Left hindlimb (tissue), 1 donor: ENCODE measurements around the gene CSNK2A1.

Source experiments
- DNase-seq: peaks from one replicate; pipeline ENCODE4 v3.0.0-alpha.2; 2018

CSNK2A1 gene

GRCh38 chr20:445514-446336 lies 97.9 kb downstream of the CSNK2A1 start:
- DNase-seq = no peak

GRCh38 chr20:444862-445426 lies 98.6 kb downstream of the CSNK2A1 start:
- DNase-seq = no peak

- DNase-seq = no peak
Measured at GRCh38 chr20:444117-444516, 99.5 kb downstream of the CSNK2A1 start.

GRCh38 chr20:443223-443775 lies 100.3 kb downstream of the CSNK2A1 start:
- no peak for DNase-seq

- no peak for DNase-seq
Measured at GRCh38 chr20:440636-441035, 103.0 kb downstream of the CSNK2A1 start.

- DNase-seq = no peak
Measured at GRCh38 chr20:440148-440547, 103.4 kb downstream of the CSNK2A1 start.

GRCh38 chr20:438571-439469 lies 104.8 kb downstream of the CSNK2A1 start:
- DNase-seq = no peak

DNA sequence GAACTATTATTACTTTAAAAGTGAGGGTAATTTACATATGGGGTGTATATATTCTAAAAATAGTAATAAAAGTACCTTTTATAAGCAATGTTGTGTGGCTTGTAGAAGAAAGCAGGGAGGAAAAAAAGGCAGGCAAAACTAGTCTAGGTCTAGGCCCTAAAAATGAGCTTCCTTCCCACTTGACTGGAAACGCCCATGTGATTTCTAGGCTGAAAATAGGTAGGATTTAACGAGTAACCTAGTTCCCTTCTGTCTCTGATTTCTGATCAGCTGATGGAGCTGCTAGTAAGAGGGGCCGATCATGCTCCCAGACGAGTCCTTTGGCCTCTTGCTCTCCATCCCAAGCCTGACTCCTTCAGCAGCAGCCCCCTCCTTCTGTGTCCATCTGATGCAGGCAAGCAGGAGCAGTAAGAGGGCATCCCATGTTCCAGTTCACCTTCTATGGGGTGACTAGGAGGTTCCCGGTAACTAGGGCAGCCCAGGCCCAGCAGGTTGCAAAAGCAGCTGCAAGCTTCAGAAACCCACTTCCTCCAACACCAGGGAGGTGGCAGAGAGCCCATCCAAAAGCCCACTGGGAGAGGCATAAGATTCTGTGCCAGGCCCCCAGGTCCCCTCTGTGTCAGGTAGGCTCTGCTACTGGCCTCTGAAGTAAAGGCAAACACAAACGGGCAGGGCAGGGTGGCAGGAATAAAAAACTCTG lies 105.7 kb downstream of the CSNK2A1 start:
- DNase-seq = no peak

- no peak for DNase-seq
Measured at GRCh38 chr20:436476-436875, 107.1 kb downstream of the CSNK2A1 start.

GRCh38 chr20:435558-435957 lies 108.0 kb downstream of the CSNK2A1 start:
- DNase-seq = no peak

DNA sequence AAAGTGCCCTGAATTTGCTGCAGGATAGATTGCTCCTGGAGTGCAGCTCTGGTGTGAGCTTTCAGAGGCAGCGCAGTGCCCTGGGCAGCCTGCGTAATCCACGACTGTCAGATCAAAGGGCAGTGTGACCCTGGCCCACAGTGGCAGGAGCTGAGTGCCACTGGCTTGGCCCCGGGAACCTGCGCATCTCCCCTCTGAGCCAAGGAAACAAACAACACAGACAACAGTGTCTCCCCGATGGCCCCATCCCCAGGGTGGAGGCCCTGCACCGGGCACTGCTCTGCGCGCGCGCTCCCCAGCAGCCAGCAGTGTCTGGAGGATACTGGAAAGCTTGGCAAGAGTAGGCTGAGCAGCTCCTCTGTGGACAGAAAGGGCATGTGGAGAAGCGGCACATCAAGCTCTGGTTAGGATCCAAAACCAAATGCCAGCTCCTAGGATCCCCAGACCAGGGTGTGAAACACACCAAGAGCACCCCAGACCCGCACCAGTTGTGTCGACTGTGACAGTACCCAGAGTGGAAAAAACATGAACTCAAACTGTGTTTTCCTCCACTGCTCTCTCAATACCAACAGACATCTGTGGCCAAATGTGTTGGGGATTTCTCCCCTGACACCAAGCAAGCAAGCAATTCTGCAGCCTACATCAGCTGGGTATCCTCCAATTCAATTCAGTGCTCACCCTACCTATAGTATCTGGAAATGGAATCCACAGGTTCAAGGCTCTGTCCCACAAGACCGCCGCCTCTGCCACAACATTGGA lies 108.8 kb downstream of the CSNK2A1 start:
- no peak for DNase-seq

DNA sequence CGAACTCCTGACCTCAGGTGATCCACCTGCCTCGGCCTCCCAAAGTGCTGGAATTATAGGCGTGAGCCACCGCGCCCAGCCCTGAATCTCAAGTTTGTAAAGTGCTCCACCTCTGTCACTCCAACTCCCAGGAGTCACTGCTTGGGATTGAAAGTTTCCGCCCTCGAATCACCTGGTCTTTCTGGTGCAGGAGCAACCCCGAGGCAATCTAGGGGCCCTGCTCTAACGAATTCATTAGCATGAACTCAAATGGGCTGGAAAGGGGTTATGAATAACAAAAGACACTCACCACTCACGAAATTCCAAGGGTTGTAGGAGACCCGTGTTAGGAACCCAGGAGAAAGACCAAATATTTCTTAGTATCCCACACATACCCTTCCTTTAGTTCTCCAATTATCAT lies 109.4 kb downstream of the CSNK2A1 start:
- no peak for DNase-seq

GRCh38 chr20:433300-433975 lies 110.2 kb downstream of the CSNK2A1 start:
- DNase-seq = no peak

GRCh38 chr20:432677-433299 lies 110.8 kb downstream of the CSNK2A1 start:
- DNase-seq = no peak

DNA sequence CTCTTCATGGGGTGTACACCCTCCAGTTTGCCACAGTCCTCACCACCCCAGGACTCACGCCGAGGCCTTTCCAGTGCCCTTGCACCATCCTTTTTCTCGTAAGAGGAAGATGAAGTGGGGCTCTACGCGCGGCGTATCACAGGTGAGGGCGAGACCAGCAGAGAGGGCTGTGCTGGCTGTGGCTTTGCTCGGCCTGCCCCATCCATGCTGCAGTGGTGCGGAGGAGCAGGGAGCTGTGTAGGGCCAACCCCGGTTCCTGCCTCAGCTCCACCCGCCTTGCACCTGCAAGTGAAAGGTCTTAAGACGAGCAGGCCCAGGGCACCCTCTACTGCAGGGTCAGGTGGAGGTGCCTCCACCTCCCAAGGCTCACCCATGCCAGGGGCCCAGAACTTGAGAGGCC lies 111.4 kb downstream of the CSNK2A1 start:
- DNase-seq = no peak

- DNase-seq = peak; percentile 63
Measured at GRCh38 chr20:431012-431904, 112.3 kb downstream of the CSNK2A1 start.

DNA sequence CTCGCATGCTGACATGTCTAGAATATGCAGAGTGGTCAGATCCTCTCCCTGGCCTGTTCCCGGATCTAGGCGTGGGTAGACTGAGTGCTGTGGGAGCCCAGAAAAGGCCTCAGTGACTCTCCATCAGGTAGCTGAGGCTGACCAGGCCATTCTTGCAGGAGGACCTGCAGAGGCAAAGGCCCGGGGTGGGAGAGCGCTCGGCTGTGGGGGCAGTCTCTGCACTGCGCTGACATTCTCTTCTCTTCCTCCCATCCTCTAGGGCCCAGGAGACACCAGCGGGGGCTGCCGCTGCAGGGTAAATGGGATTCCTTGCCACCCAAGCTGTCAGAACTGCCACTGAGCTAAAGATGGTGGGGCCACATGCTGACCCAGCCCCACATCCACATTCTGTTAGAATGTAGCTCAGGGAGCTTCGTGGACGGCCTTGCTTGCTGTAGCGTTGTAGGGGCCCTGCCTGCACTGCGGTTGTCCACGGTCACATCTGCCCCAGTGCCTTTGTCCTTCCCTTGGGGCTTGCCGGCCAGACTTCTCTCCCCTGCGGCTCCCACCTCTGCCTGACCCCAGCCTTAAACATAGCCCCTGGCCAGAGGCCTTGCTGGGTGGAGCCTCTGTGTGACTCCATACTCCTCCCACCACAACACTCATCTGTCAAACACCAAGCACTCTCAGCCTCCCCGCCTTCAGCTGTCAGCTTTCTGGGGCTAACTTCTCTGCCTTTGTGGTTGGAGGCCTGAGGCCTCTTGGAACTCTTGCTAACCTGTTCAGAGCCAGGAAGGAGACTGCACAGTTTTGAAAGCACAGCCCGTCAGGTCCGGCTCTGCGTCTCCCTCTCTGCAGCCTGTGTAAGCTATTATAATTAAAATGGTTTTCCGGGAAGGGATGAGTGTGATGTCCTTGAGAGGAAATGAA lies 113.2 kb downstream of the CSNK2A1 start:
- DNase-seq = no peak

DNA sequence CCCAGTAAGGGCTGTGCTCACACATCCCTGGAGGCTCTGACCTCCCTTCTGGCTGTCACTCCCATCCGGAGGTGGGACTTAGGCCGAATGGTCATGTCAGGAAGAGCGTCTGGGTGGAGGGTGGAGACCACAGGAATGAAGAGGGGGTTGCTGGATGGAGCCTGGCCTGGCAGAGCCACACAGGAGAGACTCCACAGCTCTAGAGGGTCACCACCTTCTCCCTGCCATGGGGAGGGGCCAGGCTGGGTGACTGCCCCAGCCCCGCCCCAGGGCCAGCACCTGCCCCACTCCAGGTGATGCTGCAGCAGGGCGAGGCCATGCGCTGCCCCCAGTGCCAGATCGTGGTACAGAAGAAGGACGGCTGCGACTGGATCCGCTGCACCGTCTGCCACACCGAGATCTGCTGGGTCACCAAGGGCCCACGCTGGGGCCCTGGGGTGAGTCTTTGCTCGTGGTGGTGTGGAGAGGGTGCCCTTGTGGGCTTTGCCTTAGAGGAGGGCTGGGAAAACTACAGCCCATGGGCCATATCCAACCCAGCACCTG lies 114.9 kb downstream of the CSNK2A1 start:
- no peak for DNase-seq
